Endothelial cell of umbilical vein (primary cell): Measurements from ENCODE around the gene PRKCD.

Experiments used
- CTCF ChIP-seq, 2 donors: IDR thresholded peaks; 1 replicate in 1 of 2; 2 replicates in 1 of 2; pipeline ENCODE4 v1.5.1; 2011; ENCODE audit warnings: low read length in 2 of 2, mild to moderate bottlenecking in 2 of 2, moderate library complexity in 2 of 2, control low read depth in 1 of 2, inconsistent platforms in 1 of 2, low read depth in 1 of 2; ENCODE audit not compliant: insufficient read depth in 1 of 2; ENCODE audit errors: extremely low read depth in 1 of 2
- EZH2 ChIP-seq: IDR thresholded peaks from 2 replicates; pipeline ENCODE4 v1.6.1; 2012; ENCODE audit warnings: borderline replicate concordance, low read depth, mild to moderate bottlenecking, moderate library complexity, low read length, inconsistent platforms; ENCODE audit not compliant: severe bottlenecking
- FOS ChIP-seq: IDR thresholded peaks from 2 replicates; pipeline ENCODE4 v1.6.1; 2011; ENCODE audit warnings: mild to moderate bottlenecking, low read length, moderate library complexity, borderline replicate concordance; ENCODE audit not compliant: insufficient read depth
- GATA2 ChIP-seq: IDR thresholded peaks from 2 replicates; pipeline ENCODE4 v1.7.0; 2011; ENCODE audit warnings: low read depth, mild to moderate bottlenecking, moderate library complexity, mixed read lengths, low read length; ENCODE audit not compliant: insufficient read length, insufficient read depth
- JUN ChIP-seq: IDR thresholded peaks from 2 replicates; pipeline ENCODE4 v1.6.1; 2011; ENCODE audit warnings: borderline replicate concordance, low read depth; ENCODE audit not compliant: insufficient read length, insufficient read depth
- MAX ChIP-seq: IDR thresholded peaks from 2 replicates; pipeline ENCODE4 v1.6.1; 2011; ENCODE audit not compliant: insufficient read depth, insufficient read length
- MYC ChIP-seq: IDR thresholded peaks from one replicate; pipeline ENCODE4 v1.6.1; 2011; ENCODE audit warnings: mild to moderate bottlenecking, low read depth, low read length
- POLR2A ChIP-seq: IDR thresholded peaks from 2 replicates; pipeline ENCODE4 v1.6.1; 2012; ENCODE audit warnings: low read depth, mild to moderate bottlenecking, control low read depth, low read length
- POLR2AphosphoS5 ChIP-seq: IDR thresholded peaks from 2 replicates; pipeline ENCODE4 v1.6.1; 2012; ENCODE audit warnings: low read depth, mild to moderate bottlenecking, control low read depth, low read length, moderate library complexity; ENCODE audit not compliant: insufficient read depth

- no peak for TF ChIP-seq CTCF (IDR thresholded peaks at IDR 0.05; ENCODE audit: extremely low read depth in 1 of 2, insufficient read depth in 1 of 2, low read depth in 1 of 2, low read length in 2 of 2)
- TF ChIP-seq POLR2A: no peak
- TF ChIP-seq JUN: no peak
- no peak for TF ChIP-seq EZH2
- no peak for TF ChIP-seq POLR2AphosphoS5
- no peak for TF ChIP-seq MAX
- TF ChIP-seq MYC: no peak
- TF ChIP-seq FOS: no peak
- no peak for TF ChIP-seq GATA2
Observed at GRCh38 chr3:53226142-53226840, 65.3 kb downstream of the PRKCD start.
